Measurements from ENCODE around the gene CATSPERB.

CATSPERB gene

GRCh38 chr14:91555531-91555930, 176.4 kb downstream of the CATSPERB start:
- Histone ChIP-seq H3K36me3 (replicated peaks; ENCODE audit: low read depth, low read length) (no peaks in the 10 kb centered on the region), H3K27me3 (ENCODE audit: low read depth, low read length) (peaks cover 4% of the 10 kb centered on the region; the same call in 1 of the 2 replicates), H2AFZ (ENCODE audit: low read depth, low read length) (no peak overlapping the region), H3K4me3 (ENCODE audit: low read length) (no peak overlapping the region), H3K9me3 (ENCODE audit: insufficient read depth, low read length) (peaks cover 3% of the 10 kb centered on the region; the same call in 1 of the 2 replicates), H3K79me2 (ENCODE audit: low read length) (no peaks in the 10 kb centered on the region), H3K27ac (ENCODE audit: low read length) (no peak overlapping the region), H3K9ac (ENCODE audit: low read length) (no peak overlapping the region), H3K4me1 (ENCODE audit: low read length) (no peaks in the 10 kb centered on the region), H4K20me1 (ENCODE audit: insufficient read depth, low read length) (no peaks in the 10 kb centered on the region), H3K4me2 (ENCODE audit: low read length) (no peak overlapping the region)
- TF ChIP-seq CTCF (IDR thresholded peaks at IDR 0.05; ENCODE audit: low read depth, low read length): no peak

- Histone ChIP-seq H3K27me3 (ENCODE audit: low read depth, low read length) (peaks cover 4% of the 10 kb centered on the region; the same call in 1 of the 2 replicates), H2AFZ (ENCODE audit: low read depth, low read length) (no peak overlapping the region), H3K27ac (ENCODE audit: low read length) (no peak overlapping the region), H3K4me3 (ENCODE audit: low read length) (no peak overlapping the region), H3K4me2 (ENCODE audit: low read length) (no peak overlapping the region), H3K36me3 (replicated peaks; ENCODE audit: low read depth, low read length) (no peaks in the 10 kb centered on the region), H3K9ac (ENCODE audit: low read length) (no peak overlapping the region), H3K79me2 (ENCODE audit: low read length) (no peaks in the 10 kb centered on the region), H3K4me1 (ENCODE audit: low read length) (no peaks in the 10 kb centered on the region), H3K9me3 (ENCODE audit: insufficient read depth, low read length) (peaks cover 3% of the 10 kb centered on the region; the same call in 1 of the 2 replicates), H4K20me1 (ENCODE audit: insufficient read depth, low read length) (no peaks in the 10 kb centered on the region)
- no peak for TF ChIP-seq EZH2phosphoT487 (IDR thresholded peaks at IDR 0.05; ENCODE audit: low read depth)
- no peak for TF ChIP-seq CTCF (IDR thresholded peaks at IDR 0.05; ENCODE audit: low read depth, low read length)
Measured at GRCh38 chr14:91554535-91555332, 177.2 kb downstream of the CATSPERB start.

GRCh38 chr14:91548108-91548507, 183.8 kb downstream of the CATSPERB start:
- TF ChIP-seq EZH2phosphoT487 (IDR thresholded peaks at IDR 0.05; ENCODE audit: low read depth): no peak
- TF ChIP-seq CTCF (IDR thresholded peaks at IDR 0.05; ENCODE audit: low read depth, low read length): no peak
- Histone ChIP-seq H2AFZ (ENCODE audit: low read depth, low read length) (no peak overlapping the region), H3K36me3 (replicated peaks; ENCODE audit: low read depth, low read length) (no peaks in the 10 kb centered on the region), H3K9ac (ENCODE audit: low read length) (no peak overlapping the region), H3K79me2 (ENCODE audit: low read length) (no peaks in the 10 kb centered on the region), H3K4me3 (ENCODE audit: low read length) (no peak overlapping the region), H3K27ac (ENCODE audit: low read length) (no peak overlapping the region), H3K9me3 (ENCODE audit: insufficient read depth, low read length) (peaks cover 3% of the 10 kb centered on the region; the same call in 1 of the 2 replicates), H4K20me1 (ENCODE audit: insufficient read depth, low read length) (no peaks in the 10 kb centered on the region), H3K4me1 (ENCODE audit: low read length) (no peaks in the 10 kb centered on the region), H3K27me3 (ENCODE audit: low read depth, low read length) (peaks cover 4% of the 10 kb centered on the region; the same call in 1 of the 2 replicates), H3K4me2 (ENCODE audit: low read length) (no peak overlapping the region)

- Histone ChIP-seq H3K4me3 (ENCODE audit: low read length) (no peak overlapping the region), H4K20me1 (ENCODE audit: insufficient read depth, low read length) (no peaks in the 10 kb centered on the region), H3K27ac (ENCODE audit: low read length) (no peak overlapping the region), H3K36me3 (replicated peaks; ENCODE audit: low read depth, low read length) (no peaks in the 10 kb centered on the region), H3K4me2 (ENCODE audit: low read length) (no peak overlapping the region), H3K9ac (ENCODE audit: low read length) (no peak overlapping the region), H3K27me3 (ENCODE audit: low read depth, low read length) (no peaks in the 10 kb centered on the region; the same call in 1 of the 2 replicates), H3K79me2 (ENCODE audit: low read length) (no peaks in the 10 kb centered on the region), H3K4me1 (ENCODE audit: low read length) (no peaks in the 10 kb centered on the region), H2AFZ (ENCODE audit: low read depth, low read length) (no peak overlapping the region), H3K9me3 (ENCODE audit: insufficient read depth, low read length) (peaks cover 5% of the 10 kb centered on the region; the same call in 1 of the 2 replicates)
- TF ChIP-seq CTCF (IDR thresholded peaks at IDR 0.05; ENCODE audit: low read depth, low read length): no peak
- no peak for TF ChIP-seq EZH2phosphoT487 (IDR thresholded peaks at IDR 0.05; ENCODE audit: low read depth)
Measured at GRCh38 chr14:91545946-91546716, 185.8 kb downstream of the CATSPERB start.

Data from OCI-LY3 (cell line).